BJ (cell line): ENCODE measurements around the gene XPNPEP2. TPM values are rescaled to one million over a fixed set of nuclear protein-coding genes. Genes with fewer than 3 reads are reported as not detected.
"Not testable (repeated sequence)": the region's sequence is repeated elsewhere in the genome, so short reads cannot be mapped to it uniquely, and the experiment has no call there.

Experiments used
- CTCF ChIA-PET: fragments of 350-600 bp; formaldehyde crosslinking; extraction: SDS; loops from one replicate; lab custom pipeline; 2021; ENCODE audit warnings: antibody characterized with exemption, inconsistent platforms; lab: Yijun Ruan, JAX
- POLR2A ChIA-PET: fragments of 300-600 bp; sonication (Branson Sonifier 250); formaldehyde crosslinking; extraction: SDS; loops from one replicate; lab custom pipeline; 2021; ENCODE audit warnings: antibody characterized with exemption; lab: Charles Lee
- DNase-seq: peaks from one replicate; pipeline ENCODE4 v3.0.0-alpha.2; 2011; ENCODE audit warnings: low read depth
- H3K27me3 ChIP-seq: 2 replicates; pipeline ENCODE4 v1.6.0; 2011; ENCODE audit warnings: low read length; ENCODE audit not compliant: control insufficient read depth, insufficient read depth
- H3K36me3 ChIP-seq: 2 replicates; pipeline ENCODE4 v1.5.1; 2011; ENCODE audit warnings: low read length; ENCODE audit not compliant: control insufficient read depth, insufficient read depth
- H3K4me3 ChIP-seq: 2 replicates; pipeline ENCODE4 v1.5.1; 2011; ENCODE audit warnings: low read depth, mild to moderate bottlenecking, control low read depth, low read length
- polyA plus RNA-seq: library from polyadenylated mRNA; depleted of rRNA; stranded (reverse); fragments of >200 nt; gene quantifications from 2 replicates; pipeline ENCODE4 v1.2.3, GENCODE V29; 2011
- TF ChIP-seq, protein P1 (sequence below): IDR thresholded peaks from 2 replicates; pipeline ENCODE4 v1.5.1; 2011; ENCODE audit warnings: low read depth, mild to moderate bottlenecking, control low read depth, inconsistent platforms, low read length, moderate library complexity; ENCODE audit not compliant: insufficient read depth

XPNPEP2 gene
- polyA plus RNA-seq, 1 experiment = 0.32 TPM

DNA sequence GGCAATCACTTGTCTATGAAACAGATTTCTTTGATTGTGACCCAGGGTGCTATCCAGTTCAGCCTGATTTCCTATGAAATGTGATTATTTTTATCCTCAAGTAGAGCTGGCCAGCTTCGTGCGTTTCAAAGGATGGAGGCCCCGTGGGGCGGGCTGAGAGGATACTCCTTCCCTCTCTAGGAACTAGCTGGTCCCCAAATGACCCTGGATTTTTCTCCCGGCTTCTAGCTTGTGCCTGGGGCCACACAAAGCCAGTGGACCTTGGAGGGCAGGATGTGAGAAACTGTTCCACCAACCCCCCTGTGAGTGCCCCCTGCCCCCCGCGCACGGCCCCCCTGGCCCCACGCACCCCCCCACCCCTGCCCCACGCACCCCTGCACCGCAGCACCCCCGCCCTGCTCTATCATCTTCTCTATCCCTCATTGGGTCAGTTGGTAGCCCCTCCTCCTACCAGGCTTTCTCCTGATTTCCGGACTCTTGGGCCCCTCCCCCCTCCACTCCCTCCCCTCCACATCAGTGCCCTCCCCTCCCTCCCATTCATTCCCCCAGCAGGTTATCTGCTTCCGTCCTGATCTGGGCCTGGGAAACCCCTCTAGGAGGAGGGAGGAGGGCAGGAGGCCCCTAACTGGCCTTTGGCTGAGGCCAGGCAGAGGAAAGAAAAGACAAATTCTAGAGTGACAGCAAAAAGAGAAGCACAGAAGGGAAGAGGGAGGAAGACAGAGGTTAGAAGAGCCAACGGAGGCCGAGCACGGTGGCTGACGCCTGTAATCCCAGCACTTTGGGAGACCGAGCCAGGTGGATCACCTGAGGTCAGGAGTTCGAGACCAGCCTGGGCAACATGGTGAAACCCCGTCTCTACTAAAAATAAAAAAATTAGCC is 3.3 kb downstream of the XPNPEP2 start:
- TF ChIP-seq, protein P1, sequence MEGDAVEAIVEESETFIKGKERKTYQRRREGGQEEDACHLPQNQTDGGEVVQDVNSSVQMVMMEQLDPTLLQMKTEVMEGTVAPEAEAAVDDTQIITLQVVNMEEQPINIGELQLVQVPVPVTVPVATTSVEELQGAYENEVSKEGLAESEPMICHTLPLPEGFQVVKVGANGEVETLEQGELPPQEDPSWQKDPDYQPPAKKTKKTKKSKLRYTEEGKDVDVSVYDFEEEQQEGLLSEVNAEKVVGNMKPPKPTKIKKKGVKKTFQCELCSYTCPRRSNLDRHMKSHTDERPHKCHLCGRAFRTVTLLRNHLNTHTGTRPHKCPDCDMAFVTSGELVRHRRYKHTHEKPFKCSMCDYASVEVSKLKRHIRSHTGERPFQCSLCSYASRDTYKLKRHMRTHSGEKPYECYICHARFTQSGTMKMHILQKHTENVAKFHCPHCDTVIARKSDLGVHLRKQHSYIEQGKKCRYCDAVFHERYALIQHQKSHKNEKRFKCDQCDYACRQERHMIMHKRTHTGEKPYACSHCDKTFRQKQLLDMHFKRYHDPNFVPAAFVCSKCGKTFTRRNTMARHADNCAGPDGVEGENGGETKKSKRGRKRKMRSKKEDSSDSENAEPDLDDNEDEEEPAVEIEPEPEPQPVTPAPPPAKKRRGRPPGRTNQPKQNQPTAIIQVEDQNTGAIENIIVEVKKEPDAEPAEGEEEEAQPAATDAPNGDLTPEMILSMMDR = no peak
- POLR2A ChIA-PET = no interaction called here
- H3K27me3 ChIP-seq = no peaks in the 10 kb centered on the region
- CTCF ChIA-PET = no interaction called here
- H3K36me3 ChIP-seq = no peaks in the 10 kb centered on the region
- no peak overlapping the region for H3K4me3 ChIP-seq
- DNase-seq = no peak

DNA sequence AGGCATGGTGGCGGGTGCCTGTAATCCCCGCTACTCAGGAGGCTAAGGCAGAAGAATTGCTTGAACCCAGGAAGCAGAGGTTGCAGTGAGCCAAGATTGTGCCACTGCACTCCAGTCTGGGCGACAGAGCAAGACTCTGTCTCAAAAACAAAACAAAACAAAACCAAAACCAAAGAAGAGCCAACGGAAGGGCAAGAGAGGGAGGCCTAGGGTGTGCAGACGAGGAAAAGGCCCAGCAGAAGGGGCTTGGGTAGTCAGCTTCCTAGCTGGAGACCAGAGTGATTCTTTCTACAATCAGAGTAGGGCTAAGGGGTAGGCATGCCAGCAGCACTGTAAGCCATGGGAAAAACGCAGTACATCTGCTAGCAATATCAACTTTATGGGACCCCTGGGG is 4.0 kb downstream of the XPNPEP2 start:
- H3K27me3 ChIP-seq, CTCF ChIA-PET, DNase-seq, POLR2A ChIA-PET, H3K4me3 ChIP-seq, H3K36me3 ChIP-seq: not testable (repeated sequence)

GRCh38 chrX:129743821-129744220 is 5.0 kb downstream of the XPNPEP2 start:
- Histone ChIP-seq H3K36me3 (no peaks in the 10 kb centered on the region), H3K27me3 (no peaks in the 10 kb centered on the region), H3K4me3 (no peak overlapping the region)
- TF ChIP-seq, protein P1 = no peak
- ChIA-PET POLR2A (no interaction called here), CTCF (no interaction called here)
- DNase-seq = no peak

DNA sequence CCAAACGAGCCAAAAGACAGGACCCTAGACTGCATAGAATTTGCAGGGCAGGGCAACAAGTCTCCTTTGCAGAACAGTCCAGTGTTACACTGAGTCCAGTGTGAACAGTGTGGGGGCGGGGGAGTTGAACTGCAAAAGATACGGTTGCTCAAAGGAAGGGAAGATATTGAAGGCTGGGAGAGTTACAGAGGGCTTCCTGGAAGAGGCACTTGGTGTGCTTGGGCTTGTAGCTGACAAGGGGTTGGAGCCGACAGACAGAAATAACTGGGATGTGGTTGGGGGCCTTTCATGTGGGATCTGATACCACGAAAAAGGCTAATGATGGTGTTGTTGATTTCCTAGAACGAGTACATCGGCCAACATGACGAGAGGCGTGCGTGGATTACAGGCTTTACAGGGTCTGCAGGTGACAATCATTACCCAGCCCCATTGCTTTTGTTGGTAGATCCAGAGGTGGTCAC is 6.1 kb downstream of the XPNPEP2 start:
- H3K27me3 ChIP-seq = no peaks in the 10 kb centered on the region
- H3K36me3 ChIP-seq = no peaks in the 10 kb centered on the region
- no peak overlapping the region for H3K4me3 ChIP-seq
- POLR2A ChIA-PET = no interaction called here
- CTCF ChIA-PET = interaction anchor here (1.3 kb wide), 1 partner anchor 14 kb away, joined by 5 read pairs; no protein-coding TSS in a partner anchor
- TF ChIP-seq, protein P1 = no peak
- no peak for DNase-seq

DNA sequence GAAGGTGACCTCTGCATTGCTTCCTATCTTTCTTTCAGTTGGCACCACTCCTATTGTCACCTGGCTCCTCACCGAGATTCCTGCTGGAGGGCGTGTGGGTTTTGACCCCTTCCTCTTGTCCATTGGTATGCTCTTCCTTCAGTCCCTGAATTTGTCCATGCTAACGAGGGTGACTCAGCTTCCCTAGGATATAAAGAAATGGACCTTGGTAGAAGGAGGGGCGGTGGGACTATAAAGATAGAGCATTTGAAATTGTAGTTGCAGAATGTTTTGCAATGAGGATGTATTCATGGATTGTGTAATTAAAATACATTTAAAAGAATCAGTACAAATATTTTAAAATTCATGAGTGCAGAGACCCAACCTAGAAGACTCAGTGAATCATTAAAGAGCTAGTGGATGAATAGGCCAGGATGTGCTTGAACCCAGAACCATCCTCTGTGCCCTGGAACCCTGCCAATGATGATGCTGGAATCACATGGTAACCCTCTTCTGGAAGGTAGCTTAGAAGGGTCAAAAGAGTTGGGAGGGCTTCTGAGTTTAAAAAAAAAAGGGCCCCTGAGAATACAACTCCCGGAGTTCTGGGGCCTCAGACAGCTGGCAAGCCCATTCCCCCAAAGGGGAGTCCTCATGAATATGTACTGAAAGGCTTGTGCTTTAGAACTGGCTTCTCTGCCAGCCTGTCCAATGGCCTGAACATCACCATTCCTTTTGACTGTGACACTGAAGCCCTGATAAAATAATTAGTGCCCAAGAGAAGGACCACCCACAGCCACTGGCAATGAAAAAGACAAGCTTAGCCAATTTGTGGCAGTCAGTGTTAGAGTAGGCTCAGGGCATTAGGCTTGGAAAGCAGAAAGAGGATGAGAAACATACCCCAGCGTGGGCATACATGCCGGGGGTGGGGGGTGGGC is 8.0 kb downstream of the XPNPEP2 start:
- TF ChIP-seq, protein P1 = no peak
- H3K27me3 ChIP-seq = no peaks in the 10 kb centered on the region
- ChIA-PET POLR2A (no interaction called here), CTCF (interaction anchor here (1.1 kb wide), 1 partner anchor 21 kb away, joined by 5 read pairs; no protein-coding TSS in a partner anchor)
- no peak overlapping the region for H3K4me3 ChIP-seq
- no peak for DNase-seq
- H3K36me3 ChIP-seq = no peaks in the 10 kb centered on the region
